H9 (cell line): ENCODE results near the gene MT1F. TPM values are rescaled to one million over a fixed set of nuclear protein-coding genes. Genes with fewer than 3 reads are reported as not detected.

ENCODE experiments used
- DNase-seq: peaks from one replicate; pipeline ENCODE4 v3.0.0-alpha.2; 2017
- H2AFZ ChIP-seq: one replicate; pipeline ENCODE4 v1.6.1; 2013; ENCODE audit warnings: mild to moderate bottlenecking, low read length, control low read depth, moderate library complexity
- H2AK5ac ChIP-seq: 2 replicates; pipeline ENCODE4 v1.6.1; 2013; ENCODE audit warnings: low read length, control low read depth, mixed read lengths; ENCODE audit not compliant: insufficient read length
- H2BK120ac ChIP-seq: one replicate; pipeline ENCODE4 v1.6.1; 2013; ENCODE audit warnings: low read depth, mild to moderate bottlenecking, low read length, control low read depth, inconsistent platforms; ENCODE audit not compliant: poor library complexity, severe bottlenecking
- H2BK12ac ChIP-seq: 2 replicates; pipeline ENCODE4 v1.6.1; 2013; ENCODE audit warnings: low read length, control low read depth, mixed read lengths, low read depth; ENCODE audit not compliant: insufficient read length
- H2BK15ac ChIP-seq: 2 replicates; pipeline ENCODE4 v1.6.1; 2013; ENCODE audit warnings: low read depth, low read length, control low read depth
- H2BK20ac ChIP-seq: one replicate; pipeline ENCODE4 v1.6.1; 2013; ENCODE audit warnings: low read depth, mild to moderate bottlenecking, low read length, control low read depth, inconsistent platforms; ENCODE audit not compliant: poor library complexity, severe bottlenecking
- H2BK5ac ChIP-seq: 2 replicates; pipeline ENCODE4 v1.6.1; 2013; ENCODE audit warnings: low read length, control low read depth, mixed read lengths; ENCODE audit not compliant: insufficient read length
- H3K14ac ChIP-seq: 2 replicates; pipeline ENCODE4 v1.6.1; 2013; ENCODE audit warnings: low read length, control low read depth; ENCODE audit not compliant: insufficient read depth
- H3K18ac ChIP-seq: 2 replicates; pipeline ENCODE4 v1.6.1; 2013; ENCODE audit warnings: low read depth, mild to moderate bottlenecking, mixed read lengths, low read length, control low read depth; ENCODE audit not compliant: insufficient read length
- H3K23ac ChIP-seq: 2 replicates; pipeline ENCODE4 v1.6.1; 2013; ENCODE audit warnings: low read length, control low read depth, mixed read lengths, low read depth; ENCODE audit not compliant: insufficient read length
- H3K23me2 ChIP-seq: 2 replicates; pipeline ENCODE4 v1.6.1; 2013; ENCODE audit warnings: low read depth, mild to moderate bottlenecking, mixed read lengths, low read length, control low read depth; ENCODE audit not compliant: insufficient read length, poor library complexity, severe bottlenecking
- H3K27ac ChIP-seq: 2 replicates; pipeline ENCODE4 v1.5.1; 2013; ENCODE audit warnings: low read length, control low read depth, mixed read lengths, low read depth; ENCODE audit not compliant: insufficient read length
- H3K27me3 ChIP-seq: 2 replicates; pipeline ENCODE4 v1.6.1; 2013; ENCODE audit warnings: low read length, control low read depth, inconsistent platforms; ENCODE audit not compliant: insufficient read depth
- H3K4ac ChIP-seq: 2 replicates; pipeline ENCODE4 v1.6.1; 2013; ENCODE audit warnings: low read depth, mild to moderate bottlenecking, control low read depth, inconsistent platforms, low read length, moderate library complexity
- H3K4me1 ChIP-seq: 2 replicates; pipeline ENCODE4 v1.6.1; 2013; ENCODE audit warnings: low read length, control low read depth, inconsistent platforms; ENCODE audit not compliant: insufficient read depth
- H3K4me2 ChIP-seq: 2 replicates; pipeline ENCODE4 v1.6.1; 2013; ENCODE audit warnings: low read length, control low read depth, mixed read lengths; ENCODE audit not compliant: insufficient read length, insufficient read depth
- H3K56ac ChIP-seq: 2 replicates; pipeline ENCODE4 v1.6.1; 2013; ENCODE audit warnings: low read depth, mild to moderate bottlenecking, mixed read lengths, low read length, control low read depth; ENCODE audit not compliant: insufficient read length
- H3K79me1 ChIP-seq: 2 replicates; pipeline ENCODE4 v1.6.1; 2013; ENCODE audit warnings: low read depth, mild to moderate bottlenecking, moderate library complexity, low read length, control low read depth, inconsistent platforms; ENCODE audit not compliant: insufficient read depth, poor library complexity, severe bottlenecking
- H3K79me2 ChIP-seq: 2 replicates; pipeline ENCODE4 v1.6.1; 2013; ENCODE audit warnings: low read length, control low read depth, inconsistent platforms; ENCODE audit not compliant: insufficient read depth
- H3K9ac ChIP-seq: 2 replicates; pipeline ENCODE4 v1.6.1; 2013; ENCODE audit warnings: low read length, control low read depth, mixed read lengths; ENCODE audit not compliant: insufficient read length; ENCODE audit errors: extremely low read depth
- H3K9me3 ChIP-seq: one replicate; pipeline ENCODE4 v1.6.1; 2013; ENCODE audit warnings: low read depth, low read length, inconsistent platforms; ENCODE audit not compliant: control insufficient read depth
- H3T11ph ChIP-seq: one replicate; pipeline ENCODE4 v1.6.1; 2013; ENCODE audit warnings: mild to moderate bottlenecking, low read length, control low read depth, inconsistent platforms
- H4K20me1 ChIP-seq: one replicate; pipeline ENCODE4 v1.6.1; 2013; ENCODE audit not compliant: control insufficient read depth, insufficient read length, insufficient read depth
- H4K5ac ChIP-seq: 2 replicates; pipeline ENCODE4 v1.6.1; 2013; ENCODE audit warnings: low read depth, mild to moderate bottlenecking, mixed read lengths, low read length, control low read depth; ENCODE audit not compliant: insufficient read length
- H4K8ac ChIP-seq: replicated peaks from 2 replicates; pipeline ENCODE4 v1.6.1; 2013; ENCODE audit warnings: low read length, control low read depth, mixed read lengths, low read depth; ENCODE audit not compliant: insufficient read length
- H4K91ac ChIP-seq: 2 replicates; pipeline ENCODE4 v1.6.1; 2013; ENCODE audit warnings: low read depth, mild to moderate bottlenecking, moderate library complexity, mixed read lengths, low read length, control low read depth; ENCODE audit not compliant: insufficient read length
- H3K27ac Mint-ChIP-seq, 3 experiments: 2 replicates in 2 of 3; 3 replicates in 1 of 3; pipeline ENCODE4 v1.8.0; 2020 to 2021; ENCODE audit warnings: mixed read lengths in 3 of 3, mild to moderate bottlenecking in 1 of 3, moderate library complexity in 1 of 3
- H3K27me3 Mint-ChIP-seq: 2 replicates; pipeline ENCODE4 v1.8.0; 2021; ENCODE audit warnings: low read depth, mild to moderate bottlenecking, moderate library complexity, mixed read lengths
- H3K36me3 Mint-ChIP-seq, 3 experiments: 2 replicates in 2 of 3; 3 replicates in 1 of 3; pipeline ENCODE4 v1.8.0; 2020 to 2021; ENCODE audit warnings: low read depth in 3 of 3, mixed read lengths in 3 of 3; ENCODE audit not compliant: insufficient read depth in 1 of 3
- H3K4me1 Mint-ChIP-seq, 2 experiments: 2 replicates each; pipeline ENCODE4 v1.8.0; 2020; ENCODE audit warnings: mixed read lengths in 2 of 2
- H3K4me3 Mint-ChIP-seq, 2 experiments: 2 replicates in 1 of 2; 3 replicates in 1 of 2; pipeline ENCODE4 v1.8.0; 2020 to 2021; ENCODE audit warnings: mild to moderate bottlenecking in 2 of 2, mixed read lengths in 2 of 2, moderate library complexity in 1 of 2
- H3K9me3 Mint-ChIP-seq, 2 experiments: 2 replicates in 1 of 2; 3 replicates in 1 of 2; pipeline ENCODE4 v1.8.0; 2020; ENCODE audit warnings: mild to moderate bottlenecking in 2 of 2, mixed read lengths in 2 of 2, moderate library complexity in 1 of 2
- WGBS: extraction: QIAGEN DNeasy Blood & Tissue Kit; methylation state at CpG from one replicate; pipeline ENCODE4 v1.1.7; 2013; ENCODE audit warnings: missing lambda C conversion rate, low lambda C conversion rate, mixed read lengths; ENCODE audit not compliant: insufficient read length; ENCODE audit errors: extremely low coverage; 5-methylcytosine and 5-hydroxymethylcytosine counted together
- total RNA-seq: library from RNA; stranded (reverse); gene quantifications from 2 replicates; pipeline ENCODE4 v1.2.1, GENCODE V29; 2021
- TF ChIP-seq, protein P1 (sequence below): fragments of 200-600 bp; sonication (generic); conservative IDR thresholded peaks from 3 replicates; pipeline ENCODE4 v1.8.0; 2021; ENCODE audit warnings: antibody characterized with exemption, mild to moderate bottlenecking

MT1F gene
- total RNA-seq, 1 experiment from 2014 or later: 26.1 TPM

DNA sequence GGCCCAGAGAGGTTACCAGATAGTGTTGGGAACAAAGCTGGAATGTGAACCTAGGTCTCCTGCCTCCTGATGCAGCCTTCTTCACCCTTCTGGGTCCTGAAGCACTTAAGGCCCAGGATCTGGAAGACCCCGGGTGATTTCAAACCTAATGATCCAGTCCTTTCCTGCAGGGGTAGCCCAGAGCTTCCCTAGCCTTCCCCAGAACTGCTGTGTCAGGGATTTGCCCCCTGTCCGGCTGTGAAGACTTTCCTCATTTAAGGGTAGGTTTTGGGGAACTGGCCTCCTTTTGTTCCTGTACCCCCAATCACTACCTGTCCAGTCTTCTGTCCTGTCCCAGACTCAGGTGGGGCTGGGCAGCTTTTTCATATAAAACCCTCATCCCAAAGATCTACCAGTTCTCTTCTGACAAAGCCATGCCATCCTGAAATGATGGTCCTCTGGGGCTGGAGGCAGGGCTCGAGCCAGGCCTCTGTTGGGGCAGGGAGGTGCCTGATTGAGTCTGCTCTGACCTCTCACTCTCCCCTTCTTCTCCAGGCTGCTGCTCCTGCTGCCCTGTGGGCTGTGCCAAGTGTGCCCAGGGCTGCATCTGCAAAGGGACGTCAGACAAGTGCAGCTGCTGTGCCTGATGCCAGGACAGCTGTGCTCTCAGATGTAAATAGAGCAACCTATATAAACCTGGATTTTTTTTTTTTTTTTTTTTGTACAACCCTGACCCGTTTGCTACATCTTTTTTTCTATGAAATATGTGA is 25.8 kb downstream of the MT1F start:
- Histone ChIP-seq H2BK5ac (no peak overlapping the region), H4K8ac (no peak overlapping the region), H3K79me2 (no peaks in the 10 kb centered on the region), H3K23me2 (peaks cover 8% of the 10 kb centered on the region), H4K20me1 (no peaks in the 10 kb centered on the region), H2BK120ac (no peak overlapping the region), H3K27me3 (no peaks in the 10 kb centered on the region), H3K4me1 (no peaks in the 10 kb centered on the region), H3K4me2 (peak overlapping the region; percentile 79), H2AK5ac (no peak overlapping the region), H3K18ac (no peak overlapping the region), H3K9ac (no peak overlapping the region), H4K91ac (no peak overlapping the region), H3K14ac (no peak overlapping the region), H2BK12ac (no peak overlapping the region), H3K23ac (no peak overlapping the region), H2BK15ac (no peak overlapping the region), H3K4ac (no peak overlapping the region), H3T11ph (no peak overlapping the region), H3K9me3 (no peaks in the 10 kb centered on the region), H2BK20ac (no peak overlapping the region), H3K27ac (no peak overlapping the region), H3K56ac (no peak overlapping the region), H2AFZ (no peak overlapping the region), H4K5ac (no peak overlapping the region), H3K79me1 (no peaks in the 10 kb centered on the region)
- TF ChIP-seq, protein P1, sequence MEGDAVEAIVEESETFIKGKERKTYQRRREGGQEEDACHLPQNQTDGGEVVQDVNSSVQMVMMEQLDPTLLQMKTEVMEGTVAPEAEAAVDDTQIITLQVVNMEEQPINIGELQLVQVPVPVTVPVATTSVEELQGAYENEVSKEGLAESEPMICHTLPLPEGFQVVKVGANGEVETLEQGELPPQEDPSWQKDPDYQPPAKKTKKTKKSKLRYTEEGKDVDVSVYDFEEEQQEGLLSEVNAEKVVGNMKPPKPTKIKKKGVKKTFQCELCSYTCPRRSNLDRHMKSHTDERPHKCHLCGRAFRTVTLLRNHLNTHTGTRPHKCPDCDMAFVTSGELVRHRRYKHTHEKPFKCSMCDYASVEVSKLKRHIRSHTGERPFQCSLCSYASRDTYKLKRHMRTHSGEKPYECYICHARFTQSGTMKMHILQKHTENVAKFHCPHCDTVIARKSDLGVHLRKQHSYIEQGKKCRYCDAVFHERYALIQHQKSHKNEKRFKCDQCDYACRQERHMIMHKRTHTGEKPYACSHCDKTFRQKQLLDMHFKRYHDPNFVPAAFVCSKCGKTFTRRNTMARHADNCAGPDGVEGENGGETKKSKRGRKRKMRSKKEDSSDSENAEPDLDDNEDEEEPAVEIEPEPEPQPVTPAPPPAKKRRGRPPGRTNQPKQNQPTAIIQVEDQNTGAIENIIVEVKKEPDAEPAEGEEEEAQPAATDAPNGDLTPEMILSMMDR: no peak
- DNase-seq: no peak
- H3K4me3 Mint-ChIP-seq: peak overlapping the region in 1 of 2 experiments; percentile 89; a peak in 4 of 5 replicates
- peaks cover 54% of the 10 kb centered on the region for H3K27me3 Mint-ChIP-seq
- peaks cover 9 to 11% of the 10 kb centered on the region in 2 experiments for H3K9me3 Mint-ChIP-seq
- peaks cover 3 to 13% (median 8%) of the 10 kb centered on the region in 3 experiments; a peak in 6 of 7 replicates for H3K36me3 Mint-ChIP-seq
- peaks cover 19 to 24% of the 10 kb centered on the region in 2 experiments for H3K4me1 Mint-ChIP-seq
- no CpG with 5 or more reads among the region's 5 CpGs for WGBS
- H3K27ac Mint-ChIP-seq: no peak overlapping the region
